Measurements from ENCODE around the gene COL23A1.

- TF ChIP-seq, protein P1, sequence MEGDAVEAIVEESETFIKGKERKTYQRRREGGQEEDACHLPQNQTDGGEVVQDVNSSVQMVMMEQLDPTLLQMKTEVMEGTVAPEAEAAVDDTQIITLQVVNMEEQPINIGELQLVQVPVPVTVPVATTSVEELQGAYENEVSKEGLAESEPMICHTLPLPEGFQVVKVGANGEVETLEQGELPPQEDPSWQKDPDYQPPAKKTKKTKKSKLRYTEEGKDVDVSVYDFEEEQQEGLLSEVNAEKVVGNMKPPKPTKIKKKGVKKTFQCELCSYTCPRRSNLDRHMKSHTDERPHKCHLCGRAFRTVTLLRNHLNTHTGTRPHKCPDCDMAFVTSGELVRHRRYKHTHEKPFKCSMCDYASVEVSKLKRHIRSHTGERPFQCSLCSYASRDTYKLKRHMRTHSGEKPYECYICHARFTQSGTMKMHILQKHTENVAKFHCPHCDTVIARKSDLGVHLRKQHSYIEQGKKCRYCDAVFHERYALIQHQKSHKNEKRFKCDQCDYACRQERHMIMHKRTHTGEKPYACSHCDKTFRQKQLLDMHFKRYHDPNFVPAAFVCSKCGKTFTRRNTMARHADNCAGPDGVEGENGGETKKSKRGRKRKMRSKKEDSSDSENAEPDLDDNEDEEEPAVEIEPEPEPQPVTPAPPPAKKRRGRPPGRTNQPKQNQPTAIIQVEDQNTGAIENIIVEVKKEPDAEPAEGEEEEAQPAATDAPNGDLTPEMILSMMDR (conservative IDR thresholded peaks at IDR 0.05 in 1 of 2, IDR thresholded peaks at IDR 0.05 in 1 of 2; ENCODE audit: low read depth in 1 of 2, low read length in 2 of 2), result no peak
- no peak for TF ChIP-seq EZH2 (IDR thresholded peaks at IDR 0.05; ENCODE audit: low read length, missing control alignments)
Observed at GRCh38 chr5:178430186-178431062, 159.8 kb downstream of the COL23A1 start.

All from fibroblast of lung (primary cell).